ENCODE results near the gene DIRAS1. TPM values are rescaled to one million over a fixed set of nuclear protein-coding genes. Genes with fewer than 3 reads are reported as not detected.

Gene DIRAS1
- total and polyA plus RNA-seq, 2 of the 8 experiments (the other 6 are each of a cell fraction or from before 2014, with no cell fraction given) = 20.2 to 22.3 TPM

- no peaks in the 10 kb centered on the region for H3K79me1 ChIP-seq (ENCODE audit: low read depth, low read length)
- H3K9me3 ChIP-seq (ENCODE audit: insufficient read depth in 2 of 2, low read depth in 1 of 2, low read length in 1 of 2) = no peaks in the 10 kb centered on the region
- no peak overlapping the region for H3K18ac ChIP-seq (ENCODE audit: extremely low read depth, low read length)
- H3K4me3 ChIP-seq (ENCODE audit: extremely low read depth in 1 of 4, insufficient read depth in 2 of 4, low read depth in 3 of 4, low read length in 4 of 4) = no peak overlapping the region
- no peak overlapping the region for H3K4me2 ChIP-seq (ENCODE audit: insufficient read depth in 1 of 2, low read depth in 2 of 2, low read length in 2 of 2)
- DNase-seq (ENCODE audit: low read depth in 1 of 2, low spot score in 2 of 2) = no peak
- H4K20me1 ChIP-seq (replicated peaks in 1 of 2; ENCODE audit: control insufficient read depth in 1 of 2, insufficient read depth in 2 of 2, low read length in 2 of 2) = peaks cover 1 to 3% of the 10 kb centered on the region in 2 experiments
- H2BK12ac ChIP-seq (ENCODE audit: low read depth, low read length) = no peak overlapping the region
- no peak overlapping the region for H4K5ac ChIP-seq (ENCODE audit: insufficient read length, low read depth, low read length)
- H3K56ac ChIP-seq (replicated peaks; ENCODE audit: insufficient read length, low read depth, low read length) = no peak overlapping the region
- H2AFZ ChIP-seq (ENCODE audit: low read length) = no peak overlapping the region
- no peak overlapping the region for H3K23ac ChIP-seq (ENCODE audit: insufficient read length)
- no peak overlapping the region for H2BK15ac ChIP-seq (ENCODE audit: low read length)
- H2AK5ac ChIP-seq (ENCODE audit: low read depth, low read length) = no peak overlapping the region
- H3K36me3 ChIP-seq (ENCODE audit: control insufficient read depth in 2 of 4, insufficient read depth in 4 of 4, low read length in 3 of 4) = no peaks in the 10 kb centered on the region
- no peaks in the 10 kb centered on the region for H3K23me2 ChIP-seq (ENCODE audit: low read depth, low read length)
- H3K4me1 ChIP-seq (replicated peaks in 1 of 4; ENCODE audit: control insufficient read depth in 3 of 4, insufficient read depth in 4 of 4, low read length in 3 of 4) = peaks cover 4 to 10% (median 5%) of the 10 kb centered on the region in 4 experiments
- H3K27me3 ChIP-seq (replicated peaks in 1 of 4; ENCODE audit: control insufficient read depth in 3 of 4, extremely low read depth in 1 of 4, insufficient read depth in 3 of 4, low read length in 3 of 4) = no peaks in the 10 kb centered on the region; a peak in 2 of 7 replicates
- H3K14ac ChIP-seq (ENCODE audit: insufficient read length) = no peak overlapping the region
- WGBS, 2 experiments (ENCODE audit: extremely low coverage in 1 of 2, insufficient coverage in 1 of 2, insufficient read length in 1 of 2, insufficient replicate concordance in 2 of 2, low coverage in 1 of 2, low lambda C conversion rate in 2 of 2, missing lambda C conversion rate in 1 of 2) = 66% methylated on average over 2 of the region's 2 CpGs; no CpG with 5 or more reads in 1 of the 2 experiments
- FAIRE-seq = no peak
- no peak overlapping the region for H3K4ac ChIP-seq (replicated peaks; ENCODE audit: insufficient read length, low read depth, low read length)
- no peak overlapping the region for H2BK5ac ChIP-seq (ENCODE audit: low read depth, low read length)
- no peak overlapping the region for H4K91ac ChIP-seq (replicated peaks; ENCODE audit: insufficient read length, low read length)
- ChIA-PET POLR2A (ENCODE audit: partially characterized antibody) (no interaction called here), CTCF (ENCODE audit: partially characterized antibody) (interaction anchor here (1.4 kb wide), 1 partner anchor 30 kb away, joined by 3 read pairs; no protein-coding TSS in a partner anchor)
- no peak overlapping the region for H3K9ac ChIP-seq (replicated peaks in 1 of 4; ENCODE audit: extremely low read depth in 1 of 4, low read depth in 3 of 4, low read length in 3 of 4)
- no peak overlapping the region for H2BK20ac ChIP-seq (ENCODE audit: low read length)
- H3K27ac ChIP-seq (ENCODE audit: low read depth, low read length) = no peak overlapping the region
- H2BK120ac ChIP-seq (replicated peaks; ENCODE audit: low read depth, low read length) = no peak overlapping the region
- H3K79me2 ChIP-seq (ENCODE audit: control insufficient read depth in 1 of 2, insufficient read depth in 2 of 2, low read length in 2 of 2) = no peaks in the 10 kb centered on the region
- H4K8ac ChIP-seq (ENCODE audit: extremely low read depth, insufficient read depth, low read length) = no peak overlapping the region
These were observed 41.7 kb downstream of the DIRAS1 start for GRCh38 chr19:2679439-2679838.

Data from H1 (cell line).